K562 (cell line): ENCODE measurements around the gene MMUT. TPM values are rescaled to one million over a fixed set of nuclear protein-coding genes. Genes with fewer than 3 reads are reported as not detected.

ENCODE experiments used
- FOXM1 ChIP-seq, 2 experiments: fragments of 450-650 bp in 1 of 2; sonication (generic) in 1 of 2; formaldehyde crosslinking in 1 of 2; IDR thresholded peaks; 2 replicates each; pipeline versions ENCODE4 v1.6.1 to v1.9.0; 2017 to 2022; ENCODE audit warnings: low read depth in 2 of 2, mild to moderate bottlenecking in 2 of 2, missing genetic modification reagents in 1 of 2, moderate library complexity in 1 of 2
- HMGXB4 ChIP-seq: sonication (generic); formaldehyde crosslinking; IDR thresholded peaks from 2 replicates; pipeline ENCODE4 v1.8.1; 2023; ENCODE audit warnings: mild to moderate bottlenecking, missing genetic modification reagents
- POLR2AphosphoS2 ChIP-seq: IDR thresholded peaks from 2 replicates; pipeline ENCODE4 v1.6.1; 2012; ENCODE audit warnings: low read length, improper control_type of control experiment
- PRDM10 ChIP-seq: fragments of 450-650 bp; IDR thresholded peaks from 2 replicates; pipeline ENCODE4 v1.6.1; 2018; ENCODE audit not compliant: partially characterized antibody
- RERE ChIP-seq: sonication (generic); formaldehyde crosslinking; IDR thresholded peaks from 2 replicates; pipeline ENCODE4 v1.8.0; 2023; ENCODE audit warnings: missing genetic modification reagents, mild to moderate bottlenecking, borderline replicate concordance
- SAP30 ChIP-seq: fragments of 200-600 bp; sonication (generic); IDR thresholded peaks from 2 replicates; pipeline ENCODE4 v1.6.1; 2012; ENCODE audit warnings: borderline replicate concordance, low read depth, mild to moderate bottlenecking, moderate library complexity, low read length, control low read depth, inconsistent platforms; ENCODE audit not compliant: insufficient read depth, poor library complexity, severe bottlenecking
- SNIP1 ChIP-seq: fragments of 450-650 bp; IDR thresholded peaks from 2 replicates; pipeline ENCODE4 v1.7.1; 2017; ENCODE audit warnings: low read depth, mild to moderate bottlenecking
- SRF ChIP-seq, 2 experiments: fragments of 250-450, 450-650 bp in 1 of 2; sonication (Bioruptor Pico) in 1 of 2; sonication (generic) in 1 of 2; formaldehyde crosslinking; IDR thresholded peaks; 2 replicates each; pipeline versions ENCODE4 v1.5.0 to v1.5.1; 2020 to 2022; ENCODE audit warnings: mild to moderate bottlenecking in 1 of 2, missing genetic modification reagents in 1 of 2
- TAF15 ChIP-seq: fragments of 200-400 bp; formaldehyde crosslinking; IDR thresholded peaks from 2 replicates; pipeline ENCODE4 v1.6.1; 2017; ENCODE audit warnings: mild to moderate bottlenecking, low read depth, low read length, moderate library complexity
- ZBTB26 ChIP-seq: fragments of 450-650 bp; formaldehyde crosslinking; IDR thresholded peaks from 2 replicates; pipeline ENCODE4 v1.4.0; 2022; ENCODE audit warnings: missing genetic modification characterization
- ZNF395 ChIP-seq: fragments of 200-800 bp; sonication (Bioruptor generic); IDR thresholded peaks from 2 replicates; pipeline ENCODE4 v1.6.1; 2017; ENCODE audit warnings: missing genetic modification characterization, missing compliant biosample characterization
- polyA plus RNA-seq, 8 experiments: library from polyadenylated mRNA; depleted of rRNA in 4 of 8; stranded (reverse) in 5 of 8; unstranded in 3 of 8; fragments of >200 nt; fragmentation: Nextera tagmentation in 2 of 8; fragmentation: Illumina TruSeq in 1 of 8; extraction: Ambion mirVana in 2 of 8; extraction: Trizol in 1 of 8; gene quantifications; 2 replicates each; pipeline versions ENCODE4 v1.2.1 to v1.2.3, GENCODE V29; 2011 to 2014; ENCODE audit warnings: inconsistent platforms in 1 of 8, missing spikeins in 1 of 8
- total RNA-seq, 7 experiments: library from RNA; depleted of rRNA in 6 of 7; stranded (reverse); fragments of >200 nt in 6 of 7; fragmentation: Illumina TruSeq in 2 of 7; extraction: Trizol in 2 of 7; gene quantifications; 2 replicates each; pipeline versions ENCODE4 v1.2.1 to v1.2.3, GENCODE V29; 2011 to 2021; ENCODE audit warnings: low replicate concordance in 1 of 7

The MMUT gene
- total and polyA plus RNA-seq, 9 of the 15 experiments (the other 6 are each of a cell fraction or from before 2014, with no cell fraction given) = 7.1 to 26.4 (median 16.0) TPM

GRCh38 chr6:49462927-49463611 lies at the start of gene MMUT, which contains the start of gene CENPQ (continued):
- peak in 1 of 2 experiments; percentile 46; a peak in 1 of 4 replicates for TF ChIP-seq SRF (CRISPR knock-in tag; IDR thresholded peaks at IDR 0.05)
- peak; percentile 34 for TF ChIP-seq ZBTB26 (CRISPR knock-in tag)
- peak; percentile 49 for TF ChIP-seq FOXM1 (IDR thresholded peaks at IDR 0.05; ENCODE audit: low read depth)
- TF ChIP-seq FOXM1 (CRISPR knock-in tag; IDR thresholded peaks at IDR 0.05; ENCODE audit: low read depth) = no peak; the same call in 1 of the 2 replicates
- peak; percentile 91 for TF ChIP-seq SAP30
- no peak for TF ChIP-seq ZNF395 (CRISPR knock-in tag)
- TF ChIP-seq HMGXB4 (CRISPR knock-in tag) = no peak
- no peak for TF ChIP-seq POLR2AphosphoS2
- no peak for TF ChIP-seq TAF15
- TF ChIP-seq SNIP1 = no peak
- TF ChIP-seq RERE (CRISPR knock-in tag) = no peak
- TF ChIP-seq PRDM10 = peak; percentile 50
